NB4 (cell line): ENCODE measurements around the gene TCERG1L.

Source experiments
- CTCF ChIP-seq: IDR thresholded peaks from one replicate; pipeline ENCODE4 v1.5.1; 2012; ENCODE audit warnings: low read depth, low read length
- MAX ChIP-seq: IDR thresholded peaks from 2 replicates; pipeline ENCODE4 v1.6.1; 2011; ENCODE audit warnings: low read depth, low read length
- MYC ChIP-seq: IDR thresholded peaks from 2 replicates; pipeline ENCODE4 v1.6.1; 2011; ENCODE audit warnings: low read depth, low read length
- POLR2A ChIP-seq: IDR thresholded peaks from 2 replicates; pipeline ENCODE4 v1.6.1; 2011; ENCODE audit warnings: mild to moderate bottlenecking; ENCODE audit not compliant: insufficient read length; ENCODE audit errors: extremely low read depth

GRCh38 chr10:131196176-131196885, 115.2 kb downstream of the TCERG1L start:
- no peak for TF ChIP-seq POLR2A
- no peak for TF ChIP-seq CTCF
- no peak for TF ChIP-seq MAX
- TF ChIP-seq MYC = no peak
